ENCODE results near the gene ROR2. TPM values are rescaled to one million over a fixed set of nuclear protein-coding genes. Genes with fewer than 3 reads are reported as not detected.

ROR2 gene
- total and polyA plus RNA-seq, 2 experiments from 2014 or later: 7.1 to 12.9 TPM

- H3K79me2 ChIP-seq (ENCODE audit: insufficient read depth): no peaks in the 10 kb centered on the region
- no peak overlapping the region for H2AFZ ChIP-seq
- H3K36me3 ChIP-seq (ENCODE audit: low read depth): no peaks in the 10 kb centered on the region
- no peak for TF ChIP-seq EZH2phosphoT487 (IDR thresholded peaks at IDR 0.05; ENCODE audit: insufficient read depth, low read depth)
- TF ChIP-seq EZH2 (IDR thresholded peaks at IDR 0.05; ENCODE audit: insufficient read depth, poor library complexity, severe bottlenecking): no peak
- H3K9ac ChIP-seq: no peak overlapping the region
- DNase-seq: no peak
- no peaks in the 10 kb centered on the region for H3K9me3 ChIP-seq (ENCODE audit: low read depth)
- in situ Hi-C loops (cut with MboI): no loop called here
- H3K9me2 ChIP-seq (ENCODE audit: insufficient read depth): no peaks in the 10 kb centered on the region
- no peaks in the 10 kb centered on the region for H3F3A ChIP-seq (ENCODE audit: insufficient read depth)
- H3K27ac ChIP-seq: no peak overlapping the region
- WGBS, 2 experiments (ENCODE audit: low coverage in 1 of 2, low lambda C conversion rate in 2 of 2, missing lambda C conversion rate in 2 of 2): 93 to 95% methylated on average over 6 of the region's 6 CpGs
- no peaks in the 10 kb centered on the region for H3K27me3 ChIP-seq (replicated peaks; ENCODE audit: insufficient read depth)
- H3K4me2 ChIP-seq (ENCODE audit: unreplicated experiment): no peak overlapping the region
- no peaks in the 10 kb centered on the region for H3K4me1 ChIP-seq (ENCODE audit: insufficient read depth)
- no peak overlapping the region for H3K4me3 ChIP-seq
- H4K20me1 ChIP-seq (ENCODE audit: insufficient read depth): no peaks in the 10 kb centered on the region
These were observed 255.8 kb downstream of the ROR2 start for GRCh38 chr9:91694081-91694870.

- in situ Hi-C loops (cut with MboI): no loop called here
- Histone ChIP-seq H3K9me3 (ENCODE audit: low read depth) (no peaks in the 10 kb centered on the region), H3K36me3 (ENCODE audit: low read depth) (no peaks in the 10 kb centered on the region), H3K9me2 (ENCODE audit: insufficient read depth) (no peaks in the 10 kb centered on the region), H3K4me3 (no peak overlapping the region), H4K20me1 (ENCODE audit: insufficient read depth) (no peaks in the 10 kb centered on the region), H3K27ac (no peak overlapping the region), H3K4me1 (ENCODE audit: insufficient read depth) (no peaks in the 10 kb centered on the region), H3K27me3 (replicated peaks; ENCODE audit: insufficient read depth) (no peaks in the 10 kb centered on the region), H3F3A (ENCODE audit: insufficient read depth) (no peaks in the 10 kb centered on the region), H3K79me2 (ENCODE audit: insufficient read depth) (no peaks in the 10 kb centered on the region), H3K4me2 (ENCODE audit: unreplicated experiment) (no peak overlapping the region), H3K9ac (no peak overlapping the region), H2AFZ (no peak overlapping the region)
- TF ChIP-seq EZH2phosphoT487 (IDR thresholded peaks at IDR 0.05; ENCODE audit: insufficient read depth, low read depth): no peak
- no peak for TF ChIP-seq EZH2 (IDR thresholded peaks at IDR 0.05; ENCODE audit: insufficient read depth, poor library complexity, severe bottlenecking)
- DNase-seq: no peak
- WGBS, 2 experiments (ENCODE audit: low coverage in 1 of 2, low lambda C conversion rate in 2 of 2, missing lambda C conversion rate in 2 of 2): 78 to 84% methylated on average over 7 of the region's 7 CpGs
These were observed 256.8 kb downstream of the ROR2 start for GRCh38 chr9:91693226-91693625.

GRCh38 chr9:91690540-91691249 lies 259.3 kb downstream of the ROR2 start:
- H3K4me3 ChIP-seq: no peak overlapping the region

GRCh38 chr9:91689006-91689405 lies 261.0 kb downstream of the ROR2 start:
- Histone ChIP-seq H3K79me2 (ENCODE audit: insufficient read depth) (no peaks in the 10 kb centered on the region), H2AFZ (no peak overlapping the region), H3F3A (ENCODE audit: insufficient read depth) (peaks cover 5% of the 10 kb centered on the region; the same call in 1 of the 2 replicates), H4K20me1 (ENCODE audit: insufficient read depth) (no peaks in the 10 kb centered on the region), H3K9ac (no peak overlapping the region), H3K4me3 (no peak overlapping the region), H3K36me3 (ENCODE audit: low read depth) (no peaks in the 10 kb centered on the region), H3K4me1 (ENCODE audit: insufficient read depth) (no peaks in the 10 kb centered on the region), H3K27me3 (replicated peaks; ENCODE audit: insufficient read depth) (no peaks in the 10 kb centered on the region), H3K9me3 (ENCODE audit: low read depth) (no peaks in the 10 kb centered on the region), H3K9me2 (ENCODE audit: insufficient read depth) (no peaks in the 10 kb centered on the region), H3K27ac (no peak overlapping the region), H3K4me2 (ENCODE audit: unreplicated experiment) (no peak overlapping the region)
- in situ Hi-C loops (cut with MboI): no loop called here
- no peak for DNase-seq
- TF ChIP-seq EZH2 (IDR thresholded peaks at IDR 0.05; ENCODE audit: insufficient read depth, poor library complexity, severe bottlenecking) (no peak), EZH2phosphoT487 (IDR thresholded peaks at IDR 0.05; ENCODE audit: insufficient read depth, low read depth) (no peak)
- WGBS, 2 experiments (ENCODE audit: low coverage in 1 of 2, low lambda C conversion rate in 2 of 2, missing lambda C conversion rate in 2 of 2): 75 to 76% methylated on average over 4 of the region's 4 CpGs

More at GRCh38 chr9:91690540-91691249, 259.3 kb downstream of the ROR2 start:
- 58 to 67% methylated on average over 5 of the region's 5 CpGs for WGBS, 2 experiments (ENCODE audit: low coverage in 1 of 2, low lambda C conversion rate in 2 of 2, missing lambda C conversion rate in 2 of 2)
- peak; percentile 23 for DNase-seq
- TF ChIP-seq EZH2phosphoT487 (IDR thresholded peaks at IDR 0.05; ENCODE audit: insufficient read depth, low read depth): no peak
- TF ChIP-seq EZH2 (IDR thresholded peaks at IDR 0.05; ENCODE audit: insufficient read depth, poor library complexity, severe bottlenecking): no peak
- H3K9me3 ChIP-seq (ENCODE audit: low read depth): no peaks in the 10 kb centered on the region
- no peaks in the 10 kb centered on the region for H3F3A ChIP-seq (ENCODE audit: insufficient read depth)
- H4K20me1 ChIP-seq (ENCODE audit: insufficient read depth): no peaks in the 10 kb centered on the region
- H3K36me3 ChIP-seq (ENCODE audit: low read depth): no peaks in the 10 kb centered on the region
- H3K4me2 ChIP-seq (ENCODE audit: unreplicated experiment): no peak overlapping the region
- no peak overlapping the region for H3K27ac ChIP-seq
- in situ Hi-C loops (cut with MboI): no loop called here
- no peak overlapping the region for H3K9ac ChIP-seq
- no peaks in the 10 kb centered on the region for H3K4me1 ChIP-seq (ENCODE audit: insufficient read depth)
- no peak overlapping the region for H2AFZ ChIP-seq
- H3K9me2 ChIP-seq (ENCODE audit: insufficient read depth): no peaks in the 10 kb centered on the region
- no peaks in the 10 kb centered on the region for H3K27me3 ChIP-seq (replicated peaks; ENCODE audit: insufficient read depth)
- H3K79me2 ChIP-seq (ENCODE audit: insufficient read depth): no peaks in the 10 kb centered on the region

Data from GM23248 (cell line).